ENCODE measurements around the gene GM2A. TPM values are rescaled to one million over a fixed set of nuclear protein-coding genes. Genes with fewer than 3 reads are reported as not detected.

GM2A gene
- total and polyA plus RNA-seq, 2 of the 13 experiments (the other 11 are each of a cell fraction or from before 2014, with no cell fraction given) = 14.6 to 29.6 TPM

DNA sequence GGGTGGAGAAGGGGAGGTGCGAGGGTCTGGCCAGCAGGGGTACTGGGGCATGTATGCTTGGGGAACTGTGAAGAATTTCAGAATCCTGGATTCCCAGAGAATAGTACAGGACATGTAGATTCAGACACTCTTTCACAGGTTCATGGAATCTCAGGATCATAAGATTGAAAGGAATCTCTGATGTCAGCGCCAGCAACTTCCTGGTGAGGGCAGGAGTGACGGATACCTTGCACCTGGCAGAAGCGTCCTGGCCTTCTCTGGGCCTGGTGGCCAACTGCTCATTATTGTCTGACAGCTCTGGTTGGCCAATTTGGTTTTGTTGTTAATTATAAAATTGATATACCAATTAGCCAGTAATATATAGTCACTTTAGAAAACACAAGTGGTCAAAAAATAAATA is 6.9 kb downstream of the GM2A start (continued):
- TF ChIP-seq, protein P1, sequence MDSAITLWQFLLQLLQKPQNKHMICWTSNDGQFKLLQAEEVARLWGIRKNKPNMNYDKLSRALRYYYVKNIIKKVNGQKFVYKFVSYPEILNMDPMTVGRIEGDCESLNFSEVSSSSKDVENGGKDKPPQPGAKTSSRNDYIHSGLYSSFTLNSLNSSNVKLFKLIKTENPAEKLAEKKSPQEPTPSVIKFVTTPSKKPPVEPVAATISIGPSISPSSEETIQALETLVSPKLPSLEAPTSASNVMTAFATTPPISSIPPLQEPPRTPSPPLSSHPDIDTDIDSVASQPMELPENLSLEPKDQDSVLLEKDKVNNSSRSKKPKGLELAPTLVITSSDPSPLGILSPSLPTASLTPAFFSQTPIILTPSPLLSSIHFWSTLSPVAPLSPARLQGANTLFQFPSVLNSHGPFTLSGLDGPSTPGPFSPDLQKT (CRISPR knock-in tag; IDR thresholded peaks at IDR 0.05; ENCODE audit: borderline replicate concordance) = no peak

DNA sequence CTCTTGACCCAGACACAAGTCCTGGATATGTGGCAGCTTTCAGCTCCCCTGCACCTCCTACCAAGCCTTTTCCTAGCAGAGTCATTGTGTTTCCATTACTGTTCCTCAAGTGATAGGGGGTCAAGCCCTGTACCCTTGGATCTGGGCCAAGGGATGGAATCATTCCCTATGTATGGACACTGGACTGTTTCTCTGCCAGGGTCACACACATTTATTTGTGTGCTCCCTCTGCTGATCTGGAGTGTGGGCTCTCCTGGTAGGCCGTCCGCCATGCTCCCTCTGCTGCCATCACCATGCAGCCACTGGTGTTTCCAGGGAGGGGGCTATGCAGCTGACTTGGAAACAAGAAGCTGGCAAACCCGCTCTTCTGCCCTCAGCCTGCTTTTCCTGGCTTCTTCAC is 9.5 kb downstream of the GM2A start:
- Histone ChIP-seq H3K9ac (ENCODE audit: insufficient read depth, low read depth, low read length) (no peak overlapping the region), H3K36me3 (replicated peaks in 1 of 2; ENCODE audit: control insufficient read depth in 1 of 2, insufficient read depth in 2 of 2, low read length in 2 of 2) (peaks cover 8 to 16% of the 10 kb centered on the region in 2 experiments; a peak in 4 of 5 replicates), H3K4me1 (ENCODE audit: insufficient read depth, low read length) (no peaks in the 10 kb centered on the region), H3K27me3 (ENCODE audit: control insufficient read depth in 1 of 2, insufficient read depth in 2 of 2, low read length in 2 of 2) (no peaks in the 10 kb centered on the region), H3K4me3 (replicated peaks in 1 of 3; ENCODE audit: insufficient read depth in 1 of 3, low read depth in 2 of 3, low read length in 3 of 3) (no peak overlapping the region), H3K4me2 (ENCODE audit: low read depth, low read length) (no peak overlapping the region), H2AFZ (ENCODE audit: low read length) (no peak overlapping the region), H4K20me1 (ENCODE audit: insufficient read depth, low read length) (no peaks in the 10 kb centered on the region), H3K9me3 (ENCODE audit: low read length) (no peaks in the 10 kb centered on the region), H3K79me2 (ENCODE audit: insufficient read depth, low read length) (no peaks in the 10 kb centered on the region), H3K27ac (ENCODE audit: extremely low read length, insufficient read depth, low read length) (no peak overlapping the region)
- POLR2A ChIA-PET = interaction anchor here (1.0 kb wide), 1 partner anchor 10 kb away, joined by 3 read pairs; the partner anchor contains the start of gene GM2A
- CTCF ChIA-PET (ENCODE audit: low intra/inter-chr PET ratio, low total read pairs) = no interaction called here
- ATAC-seq = no peak
- WGBS (ENCODE audit: low lambda C conversion rate) = 81% methylated on average over 3 of the region's 3 CpGs
- TF ChIP-seq, protein P2, sequence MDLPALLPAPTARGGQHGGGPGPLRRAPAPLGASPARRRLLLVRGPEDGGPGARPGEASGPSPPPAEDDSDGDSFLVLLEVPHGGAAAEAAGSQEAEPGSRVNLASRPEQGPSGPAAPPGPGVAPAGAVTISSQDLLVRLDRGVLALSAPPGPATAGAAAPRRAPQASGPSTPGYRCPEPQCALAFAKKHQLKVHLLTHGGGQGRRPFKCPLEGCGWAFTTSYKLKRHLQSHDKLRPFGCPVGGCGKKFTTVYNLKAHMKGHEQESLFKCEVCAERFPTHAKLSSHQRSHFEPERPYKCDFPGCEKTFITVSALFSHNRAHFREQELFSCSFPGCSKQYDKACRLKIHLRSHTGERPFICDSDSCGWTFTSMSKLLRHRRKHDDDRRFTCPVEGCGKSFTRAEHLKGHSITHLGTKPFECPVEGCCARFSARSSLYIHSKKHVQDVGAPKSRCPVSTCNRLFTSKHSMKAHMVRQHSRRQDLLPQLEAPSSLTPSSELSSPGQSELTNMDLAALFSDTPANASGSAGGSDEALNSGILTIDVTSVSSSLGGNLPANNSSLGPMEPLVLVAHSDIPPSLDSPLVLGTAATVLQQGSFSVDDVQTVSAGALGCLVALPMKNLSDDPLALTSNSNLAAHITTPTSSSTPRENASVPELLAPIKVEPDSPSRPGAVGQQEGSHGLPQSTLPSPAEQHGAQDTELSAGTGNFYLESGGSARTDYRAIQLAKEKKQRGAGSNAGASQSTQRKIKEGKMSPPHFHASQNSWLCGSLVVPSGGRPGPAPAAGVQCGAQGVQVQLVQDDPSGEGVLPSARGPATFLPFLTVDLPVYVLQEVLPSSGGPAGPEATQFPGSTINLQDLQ (CRISPR knock-in tag; IDR thresholded peaks at IDR 0.05) = no peak
- TF ChIP-seq ZNF552 (CRISPR knock-in tag; IDR thresholded peaks at IDR 0.05; ENCODE audit: borderline replicate concordance) (no peak), GATA4 (IDR thresholded peaks at IDR 0.05; ENCODE audit: borderline replicate concordance, low read depth) (no peak)
- in situ Hi-C loops (cut with HindIII; ENCODE audit: extremely low pct_ligation_motif_present, low pct_unique_long_range_greater_than_20kb) = no loop called here
- no peak for FAIRE-seq
- DNase-seq (ENCODE audit: low spot score) = no peak
- intact Hi-C loops (cut with micrococcal nuclease; ENCODE audit: unreplicated experiment) = no loop called here
- BruUV-seq (replicated peaks) = no TSS peak
